ENCODE results near the gene MYBPC2. TPM values are rescaled to one million over a fixed set of nuclear protein-coding genes. Genes with fewer than 3 reads are reported as not detected.
A peak's percentile ranks its signal among the peaks of the same experiment; 100 is the strongest.

Gene MYBPC2
- total RNA-seq, 2 experiments from 2014 or later: 0.11 to 0.59 TPM

DNA sequence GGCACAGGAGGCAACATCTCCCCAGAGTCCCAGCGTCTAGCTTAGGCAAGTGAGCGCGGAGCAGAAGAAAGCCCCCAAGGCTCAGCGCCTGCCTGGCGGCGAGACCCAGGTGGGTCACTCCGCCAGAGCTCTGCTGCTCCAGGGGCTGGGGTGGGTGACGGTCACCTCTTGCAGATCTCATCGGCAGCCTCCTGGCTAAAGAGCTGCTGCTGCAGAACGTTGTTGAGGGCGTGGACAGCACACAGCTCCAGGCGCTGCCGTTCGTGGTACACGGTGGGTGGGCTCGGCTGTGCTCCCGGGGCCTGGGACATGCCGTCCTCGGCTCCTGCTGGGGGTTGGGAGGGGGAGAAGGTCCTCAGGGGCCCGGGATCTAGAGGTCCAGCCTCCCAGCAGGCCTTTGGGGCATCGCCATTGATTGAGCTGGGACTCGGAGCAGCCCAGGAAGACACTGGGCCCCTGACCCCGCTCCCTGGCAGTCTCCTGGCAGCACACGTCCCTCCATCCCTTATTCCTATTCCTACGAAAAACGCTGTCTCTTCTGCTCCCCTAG, 77.5 kb downstream of the MYBPC2 start:
- H3K36me3 Mint-ChIP-seq (ENCODE audit: low read depth): peaks cover 3% of the 10 kb centered on the region
- no peaks in the 10 kb centered on the region for H3K9me3 Mint-ChIP-seq
- peak overlapping the region; percentile 98 for H3K27ac Mint-ChIP-seq
- no peak for ATAC-seq
- peaks cover 5% of the 10 kb centered on the region for H3K27me3 Mint-ChIP-seq
- peak overlapping the region; percentile 91 for H3K4me3 Mint-ChIP-seq
- intact Hi-C loops (cut with micrococcal nuclease): loop anchor here (2.0 kb wide), 1 partner anchor 33 kb away; the partner anchor contains the start of genes EMC10 and GARIN5A
- TF ChIP-seq, protein P1, sequence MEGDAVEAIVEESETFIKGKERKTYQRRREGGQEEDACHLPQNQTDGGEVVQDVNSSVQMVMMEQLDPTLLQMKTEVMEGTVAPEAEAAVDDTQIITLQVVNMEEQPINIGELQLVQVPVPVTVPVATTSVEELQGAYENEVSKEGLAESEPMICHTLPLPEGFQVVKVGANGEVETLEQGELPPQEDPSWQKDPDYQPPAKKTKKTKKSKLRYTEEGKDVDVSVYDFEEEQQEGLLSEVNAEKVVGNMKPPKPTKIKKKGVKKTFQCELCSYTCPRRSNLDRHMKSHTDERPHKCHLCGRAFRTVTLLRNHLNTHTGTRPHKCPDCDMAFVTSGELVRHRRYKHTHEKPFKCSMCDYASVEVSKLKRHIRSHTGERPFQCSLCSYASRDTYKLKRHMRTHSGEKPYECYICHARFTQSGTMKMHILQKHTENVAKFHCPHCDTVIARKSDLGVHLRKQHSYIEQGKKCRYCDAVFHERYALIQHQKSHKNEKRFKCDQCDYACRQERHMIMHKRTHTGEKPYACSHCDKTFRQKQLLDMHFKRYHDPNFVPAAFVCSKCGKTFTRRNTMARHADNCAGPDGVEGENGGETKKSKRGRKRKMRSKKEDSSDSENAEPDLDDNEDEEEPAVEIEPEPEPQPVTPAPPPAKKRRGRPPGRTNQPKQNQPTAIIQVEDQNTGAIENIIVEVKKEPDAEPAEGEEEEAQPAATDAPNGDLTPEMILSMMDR (IDR thresholded peaks at IDR 0.05): no peak
- POLR2A ChIA-PET: interaction anchor here (0.8 to 2.5 kb wide), 4 partner anchors 9 to 295 kb away, joined by 3 to 9 read pairs (median 3); no protein-coding TSS in a partner anchor
- no peak for DNase-seq
- peaks cover 13% of the 10 kb centered on the region for H3K4me1 Mint-ChIP-seq (ENCODE audit: low read depth)
- CTCF ChIA-PET: interaction anchor here (0.8 to 1.3 kb wide), 4 partner anchors 24 to 60 kb away, joined by 3 to 4 read pairs (median 4); no protein-coding TSS in a partner anchor

DNA sequence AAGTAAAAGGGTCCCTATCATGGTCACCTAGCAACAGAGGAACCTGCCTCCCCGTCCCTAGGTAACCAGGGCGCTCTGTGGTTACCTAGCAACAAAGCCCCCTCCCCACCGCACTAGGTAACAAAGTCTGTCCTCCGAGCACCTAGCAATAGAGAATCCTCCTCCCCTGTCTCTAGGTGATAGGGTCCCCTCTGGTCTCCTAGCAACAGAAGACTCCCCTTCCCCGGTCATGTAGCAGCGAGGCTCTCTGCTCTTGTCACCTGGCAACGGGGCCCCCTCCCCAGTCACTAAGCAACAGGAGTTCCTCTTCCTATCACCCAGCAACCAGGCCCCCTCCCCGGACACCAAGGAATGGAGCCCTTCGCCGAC, 78.0 kb downstream of the MYBPC2 start:
- TF ChIP-seq, protein P1 (IDR thresholded peaks at IDR 0.05): no peak
- H3K27me3 Mint-ChIP-seq: peaks cover 5% of the 10 kb centered on the region
- no peaks in the 10 kb centered on the region for H3K9me3 Mint-ChIP-seq
- H3K27ac Mint-ChIP-seq: peak overlapping the region; percentile 98
- DNase-seq (no peak), ATAC-seq (no peak)
- ChIA-PET POLR2A (interaction anchor here (0.8 to 2.5 kb wide), 5 partner anchors 10 to 294 kb away, joined by 3 to 9 read pairs (median 3); no protein-coding TSS in a partner anchor), CTCF (interaction anchor here (0.8 to 1.3 kb wide), 6 partner anchors 24 to 154 kb away, joined by 3 to 4 read pairs (median 4); no protein-coding TSS in a partner anchor)
- intact Hi-C loops (cut with micrococcal nuclease): loop anchor here (2.0 kb wide), 1 partner anchor 34 kb away; the partner anchor contains the start of genes EMC10 and GARIN5A
- H3K4me1 Mint-ChIP-seq (ENCODE audit: low read depth): peaks cover 13% of the 10 kb centered on the region
- H3K36me3 Mint-ChIP-seq (ENCODE audit: low read depth): peaks cover under 1% of the 10 kb centered on the region
- H3K4me3 Mint-ChIP-seq: peak overlapping the region; percentile 91

DNA sequence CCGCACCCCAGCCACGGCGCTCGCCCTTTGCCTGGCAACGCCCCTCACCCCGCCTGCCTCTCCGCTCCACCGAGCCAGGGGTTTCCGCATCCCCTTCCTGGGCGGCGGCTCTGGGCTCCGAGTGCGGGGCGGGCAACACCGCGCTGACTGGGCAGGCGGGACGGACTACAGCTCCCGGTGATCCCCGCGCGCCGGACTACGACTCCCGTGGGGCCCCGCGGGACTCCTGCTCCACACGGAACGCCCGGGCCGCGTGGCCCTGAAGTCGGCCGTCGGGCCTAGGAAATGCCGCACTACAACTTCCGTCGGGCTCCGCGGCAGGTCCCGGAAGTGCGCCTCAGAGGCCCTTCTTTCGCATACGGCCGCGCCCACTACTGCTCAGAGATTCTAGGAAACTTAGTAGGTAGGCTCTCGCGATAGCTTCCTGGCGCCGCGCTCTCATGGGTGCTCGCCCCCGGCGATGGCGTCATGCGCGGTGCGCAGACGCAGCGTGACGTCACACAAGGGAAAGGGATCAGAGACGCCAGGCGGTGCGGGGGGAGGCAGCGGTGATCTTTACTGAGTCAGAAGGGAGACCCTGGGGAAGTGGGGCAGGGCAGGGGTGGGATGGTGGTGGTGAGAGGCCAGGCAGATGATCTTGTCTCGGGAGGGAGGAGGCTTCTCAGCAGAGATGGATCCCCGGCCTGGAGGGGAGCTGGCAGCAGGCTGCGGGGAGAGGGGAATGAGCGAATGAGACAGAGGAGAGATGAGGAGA, 78.6 kb downstream of the MYBPC2 start, which contains the start of gene JOSD2:
TSS of gene JOSD2 (minus strand) at position 123 of the 754 bp plus-strand sequence. CDS start 760 bp downstream, outside the sequence.
- CTCF ChIA-PET: interaction anchor here (0.8 to 1.3 kb wide), 5 partner anchors 25 to 154 kb away, joined by 3 to 4 read pairs (median 3); no protein-coding TSS in a partner anchor
- H3K4me1 Mint-ChIP-seq (ENCODE audit: low read depth): peaks cover 13% of the 10 kb centered on the region
- peak within 1 kb of the TSS; percentile 98 for H3K27ac Mint-ChIP-seq
- no peaks in the 10 kb centered on the region for H3K9me3 Mint-ChIP-seq
- intact Hi-C loops (cut with micrococcal nuclease): loop anchor here (2.0 kb wide), 1 partner anchor 34 kb away; the partner anchor contains the start of genes EMC10 and GARIN5A
- DNase-seq (peak; percentile 100), ATAC-seq (peak; percentile 94)
- POLR2A ChIA-PET: interaction anchor here (0.6 to 2.5 kb wide), 8 partner anchors 9 to 294 kb away, joined by 3 to 9 read pairs (median 4); partner anchors contain the start of genes EMC10 and GARIN5A
- H3K36me3 Mint-ChIP-seq (ENCODE audit: low read depth): no peaks in the 10 kb centered on the region
- TF ChIP-seq, protein P1 (IDR thresholded peaks at IDR 0.05): no peak
- H3K27me3 Mint-ChIP-seq: peaks cover 5% of the 10 kb centered on the region
- H3K4me3 Mint-ChIP-seq: peak within 1 kb of the TSS; percentile 91

DNA sequence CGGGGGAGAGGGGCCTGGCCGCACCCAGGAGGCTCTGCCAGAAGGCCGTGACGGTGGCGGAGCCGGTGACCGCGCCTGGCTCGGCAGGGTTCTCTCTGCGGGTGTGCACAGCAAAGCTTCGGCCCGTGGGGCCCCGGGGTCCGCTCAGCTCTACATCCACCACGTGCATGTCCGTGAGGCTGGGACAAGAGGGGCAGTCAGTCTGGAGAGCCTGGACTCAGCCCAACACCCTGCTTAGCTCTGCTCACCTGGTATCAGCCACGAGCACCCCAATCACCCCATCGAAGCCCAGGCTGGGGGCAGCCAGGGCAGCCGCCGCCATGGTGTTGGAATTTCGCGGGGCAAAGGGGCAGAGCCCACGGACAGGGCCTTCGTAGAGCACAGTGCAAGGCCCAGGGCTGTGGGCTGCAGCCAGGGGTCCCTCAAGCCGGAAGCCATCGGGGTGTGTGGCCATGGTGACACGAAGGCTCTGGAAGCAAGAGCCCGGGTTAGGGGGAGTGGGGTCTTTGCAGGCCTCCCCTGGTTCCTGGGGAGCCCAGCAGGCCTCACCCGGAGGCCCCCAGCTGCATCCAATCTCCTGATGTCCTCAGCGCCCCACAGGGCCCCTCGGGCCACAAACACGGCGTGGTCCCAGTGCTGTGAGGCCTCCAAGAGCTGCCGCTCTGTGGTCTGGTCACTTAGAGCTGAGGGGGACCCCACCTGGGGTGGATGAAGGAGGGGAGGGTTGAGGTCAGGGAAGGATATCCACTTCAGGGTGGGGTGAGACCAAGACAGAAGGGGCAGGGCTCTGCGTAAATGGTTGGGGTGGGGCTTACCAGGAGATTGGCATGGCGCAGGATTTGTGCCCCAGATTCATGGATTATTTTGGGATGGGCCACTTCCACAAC, 79.7 kb downstream of the MYBPC2 start:
- H3K27ac Mint-ChIP-seq: no peak overlapping the region
- H3K4me1 Mint-ChIP-seq (ENCODE audit: low read depth): peaks cover 13% of the 10 kb centered on the region
- ChIA-PET CTCF (interaction anchor here (0.6 to 1.0 kb wide), 2 partner anchors 155 to 1201 kb away, joined by 3 read pairs; no protein-coding TSS in a partner anchor), POLR2A (interaction anchor here (0.6 to 2.5 kb wide), 6 partner anchors 10 to 291 kb away, joined by 3 to 9 read pairs (median 4); partner anchors contain the start of genes EMC10 and GARIN5A)
- H3K9me3 Mint-ChIP-seq: no peaks in the 10 kb centered on the region
- TF ChIP-seq, protein P1 (IDR thresholded peaks at IDR 0.05): no peak
- H3K27me3 Mint-ChIP-seq: peaks cover 5% of the 10 kb centered on the region
- ATAC-seq: no peak
- H3K36me3 Mint-ChIP-seq (ENCODE audit: low read depth): no peaks in the 10 kb centered on the region
- intact Hi-C loops (cut with micrococcal nuclease): no loop called here
- peak overlapping the region; percentile 91 for H3K4me3 Mint-ChIP-seq
- no peak for DNase-seq
